Measurements from ENCODE around the gene PTPN3. TPM values are rescaled to one million over a fixed set of nuclear protein-coding genes. Genes with fewer than 3 reads are reported as not detected.

Gene PTPN3
- total and polyA plus RNA-seq, 2 experiments from 2014 or later: 1.4 to 2.6 TPM

- Mint-ChIP-seq H3K36me3 (ENCODE audit: low read depth) (no peaks in the 10 kb centered on the region), H3K27ac (no peak overlapping the region), H3K9me3 (no peaks in the 10 kb centered on the region), H3K4me3 (no peak overlapping the region), H3K27me3 (ENCODE audit: insufficient read depth, low read depth, poor library complexity) (peaks cover 2% of the 10 kb centered on the region), H3K4me1 (peaks cover 5% of the 10 kb centered on the region)
- H3K4me2 ChIP-seq: no peak overlapping the region
- H3F3A ChIP-seq (replicated peaks; ENCODE audit: low read depth): no peaks in the 10 kb centered on the region
- TF ChIP-seq ZNF462 (CRISPR knock-in tag; IDR thresholded peaks at IDR 0.05) (no peak), EZH2 (IDR thresholded peaks at IDR 0.05; ENCODE audit: low read depth, unreplicated experiment) (no peak), EZH2phosphoT487 (IDR thresholded peaks at IDR 0.05; ENCODE audit: unreplicated experiment) (no peak), ZNF331 (CRISPR knock-in tag; IDR thresholded peaks at IDR 0.05; ENCODE audit: low read depth) (no peak), JUNB (IDR thresholded peaks at IDR 0.05; ENCODE audit: unreplicated experiment) (no peak), CTCF (conservative IDR thresholded peaks at IDR 0.05; ENCODE audit: low read depth in 2 of 2) (no peak), ZNF114 (CRISPR knock-in tag; IDR thresholded peaks at IDR 0.05) (no peak), NANOG (IDR thresholded peaks at IDR 0.05; ENCODE audit: borderline replicate concordance) (no peak), STAT1 (IDR thresholded peaks at IDR 0.05; ENCODE audit: unreplicated experiment) (no peak), POLR2AphosphoS5 (IDR thresholded peaks at IDR 0.05; ENCODE audit: low read depth) (no peak), CREB1 (CRISPR knock-in tag; IDR thresholded peaks at IDR 0.05; ENCODE audit: low read depth) (no peak)
- TF ChIP-seq, protein P1, sequence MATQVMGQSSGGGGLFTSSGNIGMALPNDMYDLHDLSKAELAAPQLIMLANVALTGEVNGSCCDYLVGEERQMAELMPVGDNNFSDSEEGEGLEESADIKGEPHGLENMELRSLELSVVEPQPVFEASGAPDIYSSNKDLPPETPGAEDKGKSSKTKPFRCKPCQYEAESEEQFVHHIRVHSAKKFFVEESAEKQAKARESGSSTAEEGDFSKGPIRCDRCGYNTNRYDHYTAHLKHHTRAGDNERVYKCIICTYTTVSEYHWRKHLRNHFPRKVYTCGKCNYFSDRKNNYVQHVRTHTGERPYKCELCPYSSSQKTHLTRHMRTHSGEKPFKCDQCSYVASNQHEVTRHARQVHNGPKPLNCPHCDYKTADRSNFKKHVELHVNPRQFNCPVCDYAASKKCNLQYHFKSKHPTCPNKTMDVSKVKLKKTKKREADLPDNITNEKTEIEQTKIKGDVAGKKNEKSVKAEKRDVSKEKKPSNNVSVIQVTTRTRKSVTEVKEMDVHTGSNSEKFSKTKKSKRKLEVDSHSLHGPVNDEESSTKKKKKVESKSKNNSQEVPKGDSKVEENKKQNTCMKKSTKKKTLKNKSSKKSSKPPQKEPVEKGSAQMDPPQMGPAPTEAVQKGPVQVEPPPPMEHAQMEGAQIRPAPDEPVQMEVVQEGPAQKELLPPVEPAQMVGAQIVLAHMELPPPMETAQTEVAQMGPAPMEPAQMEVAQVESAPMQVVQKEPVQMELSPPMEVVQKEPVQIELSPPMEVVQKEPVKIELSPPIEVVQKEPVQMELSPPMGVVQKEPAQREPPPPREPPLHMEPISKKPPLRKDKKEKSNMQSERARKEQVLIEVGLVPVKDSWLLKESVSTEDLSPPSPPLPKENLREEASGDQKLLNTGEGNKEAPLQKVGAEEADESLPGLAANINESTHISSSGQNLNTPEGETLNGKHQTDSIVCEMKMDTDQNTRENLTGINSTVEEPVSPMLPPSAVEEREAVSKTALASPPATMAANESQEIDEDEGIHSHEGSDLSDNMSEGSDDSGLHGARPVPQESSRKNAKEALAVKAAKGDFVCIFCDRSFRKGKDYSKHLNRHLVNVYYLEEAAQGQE (IDR thresholded peaks at IDR 0.05; ENCODE audit: unreplicated experiment): no peak
- TF ChIP-seq, protein P2, sequence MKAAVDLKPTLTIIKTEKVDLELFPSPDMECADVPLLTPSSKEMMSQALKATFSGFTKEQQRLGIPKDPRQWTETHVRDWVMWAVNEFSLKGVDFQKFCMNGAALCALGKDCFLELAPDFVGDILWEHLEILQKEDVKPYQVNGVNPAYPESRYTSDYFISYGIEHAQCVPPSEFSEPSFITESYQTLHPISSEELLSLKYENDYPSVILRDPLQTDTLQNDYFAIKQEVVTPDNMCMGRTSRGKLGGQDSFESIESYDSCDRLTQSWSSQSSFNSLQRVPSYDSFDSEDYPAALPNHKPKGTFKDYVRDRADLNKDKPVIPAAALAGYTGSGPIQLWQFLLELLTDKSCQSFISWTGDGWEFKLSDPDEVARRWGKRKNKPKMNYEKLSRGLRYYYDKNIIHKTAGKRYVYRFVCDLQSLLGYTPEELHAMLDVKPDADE (IDR thresholded peaks at IDR 0.05): no peak
- H3K27me3 ChIP-seq (ENCODE audit: insufficient read depth): no peaks in the 10 kb centered on the region
- H3K4me1 ChIP-seq (ENCODE audit: insufficient read depth): no peaks in the 10 kb centered on the region
- no peak overlapping the region for H3K4me3 ChIP-seq
- no peaks in the 10 kb centered on the region for H3K36me3 ChIP-seq (ENCODE audit: insufficient read depth)
- no peaks in the 10 kb centered on the region for H3K79me2 ChIP-seq (replicated peaks; ENCODE audit: insufficient read depth)
- DNase-seq (ENCODE audit: low spot score) (no peak), ATAC-seq (no peak)
- H3K27ac ChIP-seq (ENCODE audit: low read depth): no peak overlapping the region
- H2AFZ ChIP-seq: no peak overlapping the region
- H3K9me2 ChIP-seq (ENCODE audit: insufficient read depth): peaks cover 8% of the 10 kb centered on the region; the same call in 1 of the 2 replicates
- H4K20me1 ChIP-seq (replicated peaks; ENCODE audit: insufficient read depth): no peaks in the 10 kb centered on the region
Measured at GRCh38 chr9:109488351-109488750, 9.8 kb downstream of the PTPN3 start.
